Neural cell (in vitro differentiated cells): ENCODE measurements around the gene RABEP2.

Experiments used
- CTCF ChIP-seq: fragments of 450-650 bp; IDR thresholded peaks from 2 replicates; pipeline ENCODE4 v1.5.1; 2014; ENCODE audit warnings: antibody characterized with exemption, mild to moderate bottlenecking, moderate library complexity; ENCODE audit not compliant: poor library complexity, severe bottlenecking
- EZH2 ChIP-seq: fragments of 200-600, 300-800 bp; shearing (Covaris generic), sonication (generic); IDR thresholded peaks from 2 replicates; pipeline ENCODE4 v1.6.1; 2014; ENCODE audit warnings: antibody characterized with exemption, low read length, borderline replicate concordance, mild to moderate bottlenecking; ENCODE audit not compliant: insufficient read depth, poor library complexity, severe bottlenecking
- MXI1 ChIP-seq: fragments of 450-650 bp; conservative IDR thresholded peaks from 2 replicates; pipeline ENCODE4 v1.6.1; 2014; ENCODE audit warnings: antibody characterized with exemption, mild to moderate bottlenecking; ENCODE audit not compliant: poor library complexity, severe bottlenecking
- RAD21 ChIP-seq: fragments of 450-650 bp; conservative IDR thresholded peaks from 2 replicates; pipeline ENCODE4 v1.6.1; 2014; ENCODE audit warnings: antibody characterized with exemption, mild to moderate bottlenecking, moderate library complexity

GRCh38 chr16:28876019-28876659, 48.9 kb downstream of the RABEP2 start:
- no peak for TF ChIP-seq CTCF
- TF ChIP-seq RAD21 = no peak
- no peak for TF ChIP-seq EZH2
- TF ChIP-seq MXI1 = no peak
